ENCODE results near the gene PDE10A.

PDE10A gene

DNA sequence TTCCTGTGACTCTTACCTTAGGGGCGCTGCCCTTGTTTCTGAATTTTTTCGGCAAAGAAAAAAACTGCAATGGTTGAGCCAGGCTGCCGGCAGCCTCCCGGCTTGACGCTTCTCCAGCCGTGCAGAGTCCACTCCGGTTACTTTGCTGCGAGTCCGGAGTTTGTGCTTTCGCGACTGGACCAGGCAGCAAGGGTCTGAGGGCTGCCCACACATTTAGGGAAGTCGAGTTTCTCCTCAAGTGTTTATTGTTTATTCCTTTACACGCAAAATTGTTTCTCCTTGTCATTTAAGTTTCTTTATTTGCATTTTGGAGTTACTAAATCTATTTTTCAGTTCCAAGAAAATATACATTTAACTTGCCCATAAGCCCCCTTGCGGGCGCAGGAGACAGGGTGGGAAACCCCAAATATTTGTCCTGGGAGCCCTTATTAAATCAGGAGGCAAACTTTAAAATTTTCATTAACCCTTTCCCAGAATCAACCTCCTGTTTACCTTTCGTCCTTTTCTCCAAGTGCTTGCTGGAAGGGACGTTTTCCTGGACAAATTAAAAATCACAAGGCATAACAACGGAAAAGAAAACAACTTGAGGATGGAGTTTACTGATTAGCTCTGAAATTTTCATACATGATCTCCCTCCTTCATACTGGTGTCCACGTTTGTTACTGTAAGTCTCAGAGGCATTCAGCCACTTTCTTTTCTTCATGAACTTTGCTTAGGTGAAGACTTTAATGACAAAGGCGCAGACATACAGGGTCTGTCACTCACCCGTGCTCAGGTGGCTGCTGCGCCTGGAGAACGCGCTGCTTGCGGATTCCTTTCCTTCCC lies 1.7 kb upstream of the PDE10A start:
- Histone ChIP-seq H3K9ac (ENCODE audit: low read length in 5 of 5) (no peak overlapping the region), H3K27ac (ENCODE audit: low read depth, low read length) (no peak overlapping the region), H3K4me3 (ENCODE audit: low read depth in 1 of 5, low read length in 5 of 5) (peak overlapping the region in 3 of 5 donors; percentile 64 to 71 (median 67)), H3K4me1 (ENCODE audit: control insufficient read depth in 5 of 5, insufficient read depth in 5 of 5, low read length in 5 of 5) (peaks cover 2 to 39% (median 35%) of the 10 kb centered on the region in 5 donors), H3K36me3 (ENCODE audit: control insufficient read depth in 5 of 5, insufficient read depth in 5 of 5, low read length in 5 of 5) (no peaks in the 10 kb centered on the region), H3K27me3 (ENCODE audit: control insufficient read depth in 5 of 5, insufficient read depth in 4 of 5, low read length in 5 of 5) (peaks cover 32 to 49% (median 34%) of the 10 kb centered on the region in 5 donors), H3K9me3 (ENCODE audit: control insufficient read depth in 5 of 5, low read length in 5 of 5) (no peaks in the 10 kb centered on the region)

DNA sequence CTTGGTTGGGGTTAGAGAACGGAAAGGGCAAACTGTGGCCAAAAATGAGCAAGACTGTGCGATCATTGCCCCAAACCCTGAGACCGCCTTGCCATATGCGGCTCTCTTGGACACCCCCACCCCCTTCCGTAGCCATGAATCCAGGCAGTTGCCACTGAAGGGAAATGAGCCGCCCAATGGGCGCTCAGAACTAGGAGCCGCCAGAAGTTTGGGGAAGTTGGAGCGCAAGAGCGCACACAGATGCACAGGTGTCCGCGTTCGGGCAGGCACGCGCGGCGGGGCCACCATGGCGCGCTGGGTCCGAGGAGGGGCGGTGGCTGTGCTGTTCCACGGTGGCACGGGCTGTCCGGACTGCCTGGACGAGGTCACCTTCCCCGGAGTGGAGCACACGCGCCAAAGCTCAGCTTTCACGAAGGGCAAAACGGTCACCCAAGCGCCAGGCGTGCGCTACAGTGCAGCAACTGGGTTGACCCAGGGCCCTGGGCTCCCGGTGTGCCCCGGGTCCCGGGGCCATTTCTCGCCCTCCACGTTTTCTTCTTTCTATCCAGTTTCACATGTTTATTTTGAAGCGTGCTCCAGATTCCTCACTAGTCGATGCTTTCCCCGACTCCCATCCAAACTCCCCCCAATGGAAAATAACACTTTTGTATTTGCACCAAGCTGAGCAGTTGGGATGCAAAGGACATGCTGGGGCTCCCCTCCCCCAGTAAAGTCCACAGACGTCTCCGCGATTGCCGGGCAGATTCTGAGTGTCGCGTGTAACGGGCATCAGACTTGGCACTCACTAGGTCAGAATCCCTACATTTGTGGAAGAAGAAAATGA lies 906 bp upstream of the PDE10A start:
- H3K4me1 ChIP-seq (ENCODE audit: control insufficient read depth in 5 of 5, insufficient read depth in 5 of 5, low read length in 5 of 5): peaks cover 2 to 39% (median 35%) of the 10 kb centered on the region in 5 donors
- H3K9me3 ChIP-seq (ENCODE audit: control insufficient read depth in 5 of 5, low read length in 5 of 5): no peaks in the 10 kb centered on the region
- H3K4me3 ChIP-seq (ENCODE audit: low read depth in 1 of 5, low read length in 5 of 5): peak overlapping the region; percentile 64 to 75 (median 67)
- no peak overlapping the region for H3K27ac ChIP-seq (ENCODE audit: low read depth, low read length)
- no peaks in the 10 kb centered on the region for H3K36me3 ChIP-seq (ENCODE audit: control insufficient read depth in 5 of 5, insufficient read depth in 5 of 5, low read length in 5 of 5)
- no peak overlapping the region for H3K9ac ChIP-seq (ENCODE audit: low read length in 5 of 5)
- H3K27me3 ChIP-seq (ENCODE audit: control insufficient read depth in 5 of 5, insufficient read depth in 4 of 5, low read length in 5 of 5): peaks cover 31 to 52% (median 36%) of the 10 kb centered on the region in 5 donors

DNA sequence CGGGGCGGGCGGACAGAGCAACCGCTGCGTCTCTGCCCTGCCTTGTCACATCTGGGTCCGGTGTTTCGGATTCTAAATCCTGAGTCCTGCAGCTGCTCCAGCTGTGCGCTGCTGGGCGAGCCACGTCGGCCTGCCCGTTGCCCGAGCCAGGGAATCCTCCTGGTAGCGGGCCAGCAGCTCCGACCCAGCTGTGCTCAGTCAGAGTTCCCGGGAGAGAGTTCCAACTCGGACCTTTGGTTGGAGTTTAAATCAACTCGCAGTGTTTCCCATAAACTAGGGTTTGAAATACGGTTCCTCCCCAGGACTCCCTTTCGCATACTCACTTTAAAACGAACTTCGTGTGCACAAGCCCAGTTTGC lies 315 bp upstream of the PDE10A start:
- Histone ChIP-seq H3K27ac (ENCODE audit: low read depth, low read length) (no peak overlapping the region), H3K36me3 (ENCODE audit: control insufficient read depth in 5 of 5, insufficient read depth in 5 of 5, low read length in 5 of 5) (no peaks in the 10 kb centered on the region), H3K9ac (ENCODE audit: low read length in 5 of 5) (no peak overlapping the region), H3K9me3 (ENCODE audit: control insufficient read depth in 5 of 5, low read length in 5 of 5) (no peaks in the 10 kb centered on the region), H3K27me3 (ENCODE audit: control insufficient read depth in 5 of 5, insufficient read depth in 4 of 5, low read length in 5 of 5) (peaks cover 31 to 52% (median 36%) of the 10 kb centered on the region in 5 donors), H3K4me3 (ENCODE audit: low read depth in 1 of 5, low read length in 5 of 5) (peak overlapping the region; percentile 64 to 75 (median 67)), H3K4me1 (ENCODE audit: control insufficient read depth in 5 of 5, insufficient read depth in 5 of 5, low read length in 5 of 5) (peaks cover 2 to 39% (median 35%) of the 10 kb centered on the region in 5 donors)

DNA sequence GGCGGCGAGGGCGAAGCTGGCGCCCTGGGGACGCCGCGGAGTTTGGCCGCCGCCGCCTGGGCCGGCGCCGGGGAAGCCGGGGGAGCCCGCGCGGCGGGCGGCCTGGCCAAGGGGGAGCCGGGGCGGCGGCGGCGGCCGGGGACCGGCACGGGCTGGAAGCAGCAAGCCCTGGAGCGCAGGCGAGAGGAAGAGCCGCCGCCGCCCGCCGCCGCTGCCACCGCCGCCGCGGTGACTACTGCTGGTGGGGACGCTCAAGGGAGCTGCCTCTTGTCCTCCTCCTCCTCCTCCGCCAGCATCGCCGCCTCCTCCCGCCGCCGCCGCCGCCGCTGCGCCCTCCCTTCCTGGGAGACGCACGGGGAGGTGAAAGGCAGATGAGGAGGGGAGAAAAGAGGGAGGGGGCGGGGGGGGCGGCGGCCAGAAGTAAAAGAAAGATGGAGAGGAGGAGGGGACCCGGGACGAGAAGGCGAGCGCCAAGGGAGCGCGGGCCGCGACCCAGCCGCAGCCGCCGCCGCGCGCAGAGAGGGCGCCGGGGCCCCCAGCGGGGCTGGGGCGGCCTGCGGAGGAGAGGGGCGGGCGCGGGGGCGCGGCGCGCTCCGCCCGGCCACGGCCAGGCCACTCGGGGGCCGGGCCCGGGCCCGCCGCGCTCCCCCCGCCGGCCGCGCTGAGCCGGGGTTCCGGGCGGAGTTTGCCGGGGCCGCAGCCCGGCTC lies 846 bp downstream of the PDE10A start:
- H3K27me3 ChIP-seq (ENCODE audit: control insufficient read depth in 5 of 5, insufficient read depth in 4 of 5, low read length in 5 of 5): peaks cover 31 to 52% (median 36%) of the 10 kb centered on the region in 5 donors
- peaks cover 2 to 39% (median 35%) of the 10 kb centered on the region in 5 donors for H3K4me1 ChIP-seq (ENCODE audit: control insufficient read depth in 5 of 5, insufficient read depth in 5 of 5, low read length in 5 of 5)
- H3K36me3 ChIP-seq (ENCODE audit: control insufficient read depth in 5 of 5, insufficient read depth in 5 of 5, low read length in 5 of 5): no peaks in the 10 kb centered on the region
- H3K27ac ChIP-seq (ENCODE audit: low read depth, low read length): no peak overlapping the region
- peak overlapping the region in 1 of 5 donors; percentile 49 for H3K9ac ChIP-seq (ENCODE audit: low read length in 5 of 5)
- peak overlapping the region in 4 of 5 donors; percentile 66 to 71 (median 70) for H3K4me3 ChIP-seq (ENCODE audit: low read depth in 1 of 5, low read length in 5 of 5)
- no peaks in the 10 kb centered on the region for H3K9me3 ChIP-seq (ENCODE audit: control insufficient read depth in 5 of 5, low read length in 5 of 5)

DNA sequence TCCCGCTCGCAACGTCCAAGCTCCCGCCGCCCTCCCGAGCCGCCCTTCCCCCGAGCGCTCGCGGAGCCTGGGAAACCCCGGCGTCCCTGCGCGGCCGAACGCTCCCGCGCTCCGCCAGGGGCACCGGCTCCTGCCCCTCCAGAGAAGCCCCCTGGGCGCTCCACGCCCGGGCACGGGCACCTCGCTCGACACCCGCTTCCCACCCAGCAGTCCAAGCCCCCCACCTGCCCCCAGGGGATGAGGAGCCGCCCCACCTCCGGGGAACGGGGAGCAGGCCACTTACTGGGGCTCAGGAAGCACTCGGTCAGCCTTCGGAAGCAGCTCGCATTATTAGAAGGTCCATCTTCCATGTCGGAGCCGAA lies 1.4 kb downstream of the PDE10A start:
- H3K4me1 ChIP-seq (ENCODE audit: control insufficient read depth in 5 of 5, insufficient read depth in 5 of 5, low read length in 5 of 5): peaks cover 2 to 39% (median 35%) of the 10 kb centered on the region in 5 donors
- H3K4me3 ChIP-seq (ENCODE audit: low read depth in 1 of 5, low read length in 5 of 5): peak overlapping the region in 4 of 5 donors; percentile 66 to 70 (median 70)
- H3K36me3 ChIP-seq (ENCODE audit: control insufficient read depth in 5 of 5, insufficient read depth in 5 of 5, low read length in 5 of 5): no peaks in the 10 kb centered on the region
- peaks cover 26 to 48% (median 34%) of the 10 kb centered on the region in 5 donors for H3K27me3 ChIP-seq (ENCODE audit: control insufficient read depth in 5 of 5, insufficient read depth in 4 of 5, low read length in 5 of 5)
- H3K9ac ChIP-seq (ENCODE audit: low read length in 5 of 5): peak overlapping the region in 1 of 5 donors; percentile 49
- H3K9me3 ChIP-seq (ENCODE audit: control insufficient read depth in 5 of 5, low read length in 5 of 5): no peaks in the 10 kb centered on the region
- H3K27ac ChIP-seq (ENCODE audit: low read depth, low read length): no peak overlapping the region

DNA sequence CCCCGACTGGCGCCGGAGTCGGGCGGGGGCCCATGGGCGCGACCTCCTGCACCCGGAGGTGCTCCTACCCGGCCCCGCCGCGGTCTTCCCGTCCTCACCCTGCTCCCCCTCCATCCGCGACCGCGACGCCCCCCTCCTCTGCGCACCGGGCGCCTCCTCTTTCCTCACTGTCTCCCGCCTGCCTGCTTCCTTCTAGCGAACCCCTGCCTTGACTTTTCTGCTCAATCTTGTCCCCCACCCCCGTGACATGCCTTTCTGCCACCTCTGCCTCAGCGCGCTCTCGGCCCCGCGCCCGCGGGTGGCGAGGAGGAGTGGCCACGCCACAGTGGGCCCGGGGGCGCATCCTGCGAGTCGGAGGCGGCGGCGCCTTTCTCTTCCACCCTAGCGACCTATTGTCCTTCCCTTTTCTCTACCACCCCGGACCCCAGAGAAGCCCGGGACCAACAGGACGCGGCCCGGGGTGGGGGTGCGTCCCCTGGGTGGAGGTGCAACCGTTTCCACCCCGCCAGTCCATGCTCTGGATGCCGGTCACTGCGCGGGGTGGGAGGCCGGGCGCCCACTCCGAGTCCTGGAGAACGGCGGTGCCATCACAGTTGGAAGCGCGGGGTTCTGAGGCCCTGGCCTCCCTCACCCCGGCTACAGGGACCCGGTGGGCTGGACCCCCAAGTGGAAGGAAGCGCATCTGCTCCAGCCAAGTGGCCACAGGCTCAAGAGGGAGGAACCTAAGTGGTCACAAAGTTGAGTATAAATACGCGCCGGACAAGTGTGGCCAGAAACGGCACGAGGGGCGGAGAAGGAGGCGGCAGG lies 2.0 kb downstream of the PDE10A start:
- Histone ChIP-seq H3K9me3 (ENCODE audit: control insufficient read depth in 5 of 5, low read length in 5 of 5) (no peaks in the 10 kb centered on the region), H3K27me3 (ENCODE audit: control insufficient read depth in 5 of 5, insufficient read depth in 4 of 5, low read length in 5 of 5) (peaks cover 20 to 44% (median 33%) of the 10 kb centered on the region in 5 donors), H3K4me1 (ENCODE audit: control insufficient read depth in 5 of 5, insufficient read depth in 5 of 5, low read length in 5 of 5) (peaks cover 2 to 39% (median 35%) of the 10 kb centered on the region in 5 donors), H3K27ac (ENCODE audit: low read depth, low read length) (no peak overlapping the region), H3K4me3 (ENCODE audit: low read depth in 1 of 5, low read length in 5 of 5) (peak overlapping the region in 4 of 5 donors; percentile 66 to 70 (median 70)), H3K9ac (ENCODE audit: low read length in 5 of 5) (peak overlapping the region in 2 of 5 donors; percentile 34 to 49), H3K36me3 (ENCODE audit: control insufficient read depth in 5 of 5, insufficient read depth in 5 of 5, low read length in 5 of 5) (no peaks in the 10 kb centered on the region)

DNA sequence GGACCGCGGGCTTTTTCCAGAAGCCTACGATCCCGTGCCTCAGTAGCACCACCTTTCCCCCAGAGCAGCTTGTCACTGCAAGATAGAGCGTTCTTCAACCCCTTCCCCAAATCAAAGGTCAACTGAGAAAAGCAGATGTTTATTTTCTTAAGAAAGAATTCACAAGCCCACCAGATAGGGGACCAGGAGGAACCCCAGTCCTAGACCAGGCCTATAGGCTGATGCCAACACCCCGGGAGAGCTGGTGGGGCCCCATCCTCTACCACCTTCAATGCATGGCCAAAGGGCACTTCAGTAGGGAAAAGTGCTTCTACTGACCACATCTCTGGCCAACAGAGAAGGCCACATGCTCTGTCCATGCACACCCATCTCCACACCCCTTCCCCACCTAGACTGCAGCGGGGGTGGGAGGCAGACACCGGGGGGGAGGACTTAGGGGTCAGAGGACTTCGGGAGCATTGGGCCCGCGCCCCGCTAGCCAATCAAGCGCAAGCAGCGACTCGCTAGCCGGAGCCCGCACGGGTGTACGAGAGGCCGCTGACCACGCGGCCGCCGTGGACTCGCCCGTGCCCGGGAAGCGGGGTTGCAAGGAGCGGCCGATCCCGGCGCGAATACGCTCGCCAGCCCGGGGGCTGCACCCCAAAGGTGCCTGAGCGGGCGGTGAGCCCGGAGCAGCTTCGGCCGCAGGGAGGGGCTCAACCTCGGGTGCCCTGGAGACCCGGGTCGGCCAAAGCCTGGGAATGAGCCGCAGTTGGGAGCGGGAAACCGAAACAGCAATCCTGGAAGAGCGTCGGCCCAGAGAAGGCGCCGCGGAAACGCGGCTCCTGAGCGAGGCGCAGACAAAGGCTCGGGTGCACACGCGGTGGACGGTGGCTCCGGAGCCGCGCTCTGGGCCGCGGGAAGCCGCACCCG lies 2.8 kb downstream of the PDE10A start:
- Histone ChIP-seq H3K4me3 (ENCODE audit: low read depth in 1 of 5, low read length in 5 of 5) (peak overlapping the region in 4 of 5 donors; percentile 66 to 70 (median 70)), H3K9ac (ENCODE audit: low read length in 5 of 5) (peak overlapping the region in 1 of 5 donors; percentile 34), H3K27ac (ENCODE audit: low read depth, low read length) (no peak overlapping the region), H3K4me1 (ENCODE audit: control insufficient read depth in 5 of 5, insufficient read depth in 5 of 5, low read length in 5 of 5) (peaks cover 2 to 39% (median 35%) of the 10 kb centered on the region in 5 donors), H3K27me3 (ENCODE audit: control insufficient read depth in 5 of 5, insufficient read depth in 4 of 5, low read length in 5 of 5) (peaks cover 16 to 39% (median 29%) of the 10 kb centered on the region in 5 donors), H3K36me3 (ENCODE audit: control insufficient read depth in 5 of 5, insufficient read depth in 5 of 5, low read length in 5 of 5) (no peaks in the 10 kb centered on the region), H3K9me3 (ENCODE audit: control insufficient read depth in 5 of 5, low read length in 5 of 5) (no peaks in the 10 kb centered on the region)

DNA sequence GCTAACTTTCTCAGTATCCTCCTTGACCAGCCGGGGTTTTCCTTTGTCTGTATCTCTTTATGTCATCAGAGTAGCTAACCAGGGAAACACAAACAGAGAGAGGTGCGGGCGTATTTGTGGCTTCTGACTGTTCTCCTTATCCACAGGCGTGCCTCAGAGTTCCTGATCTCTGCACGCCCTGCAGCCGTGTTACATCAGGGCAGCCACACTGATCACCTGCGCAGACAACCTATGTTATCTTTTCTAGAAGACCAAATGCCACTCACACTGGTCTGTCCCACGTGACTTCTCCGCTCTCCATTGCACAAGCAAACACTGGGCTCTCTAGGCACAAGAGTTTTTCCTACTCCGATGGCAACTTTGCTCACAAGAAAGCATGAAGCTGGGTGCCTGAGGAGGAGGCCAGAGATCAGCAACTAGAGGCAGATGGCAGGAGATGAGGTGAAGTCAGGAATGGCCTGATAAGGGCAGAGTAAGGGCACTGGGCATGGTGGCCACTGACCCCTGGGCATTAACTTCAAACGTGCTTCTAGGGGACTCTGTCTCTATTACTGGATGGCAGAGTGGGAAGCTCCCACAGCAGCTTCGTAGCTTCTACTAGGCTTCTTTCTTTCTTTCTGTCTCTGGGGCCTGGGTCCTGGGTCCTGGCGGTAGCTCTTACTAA lies 4.5 kb downstream of the PDE10A start:
- peaks cover 5 to 23% (median 13%) of the 10 kb centered on the region in 5 donors for H3K27me3 ChIP-seq (ENCODE audit: control insufficient read depth in 5 of 5, insufficient read depth in 4 of 5, low read length in 5 of 5)
- no peaks in the 10 kb centered on the region for H3K36me3 ChIP-seq (ENCODE audit: control insufficient read depth in 5 of 5, insufficient read depth in 5 of 5, low read length in 5 of 5)
- H3K4me1 ChIP-seq (ENCODE audit: control insufficient read depth in 5 of 5, insufficient read depth in 5 of 5, low read length in 5 of 5): peaks cover 0 to 28% (median 24%) of the 10 kb centered on the region in 5 donors
- no peak overlapping the region for H3K4me3 ChIP-seq (ENCODE audit: low read depth in 1 of 5, low read length in 5 of 5)
- H3K9me3 ChIP-seq (ENCODE audit: control insufficient read depth in 5 of 5, low read length in 5 of 5): no peaks in the 10 kb centered on the region
- H3K9ac ChIP-seq (ENCODE audit: low read length in 5 of 5): no peak overlapping the region
- no peak overlapping the region for H3K27ac ChIP-seq (ENCODE audit: low read depth, low read length)
